Activated CD4-positive, alpha-beta T cell treated with anti-CD3 and anti-CD28 coated beads, Interleukin-2, amount 50 U/mL, for 4 hours (primary cell): ENCODE measurements around the gene CLSTN2.
"Not testable (repeated sequence)": the region's sequence is repeated elsewhere in the genome, so short reads cannot be mapped to it uniquely, and the experiment has no call there.

Source experiments
- DNase-seq, 2 experiments: peaks; one replicate each; pipeline ENCODE4 v3.0.0-alpha.2; 2020

CLSTN2 gene

DNA sequence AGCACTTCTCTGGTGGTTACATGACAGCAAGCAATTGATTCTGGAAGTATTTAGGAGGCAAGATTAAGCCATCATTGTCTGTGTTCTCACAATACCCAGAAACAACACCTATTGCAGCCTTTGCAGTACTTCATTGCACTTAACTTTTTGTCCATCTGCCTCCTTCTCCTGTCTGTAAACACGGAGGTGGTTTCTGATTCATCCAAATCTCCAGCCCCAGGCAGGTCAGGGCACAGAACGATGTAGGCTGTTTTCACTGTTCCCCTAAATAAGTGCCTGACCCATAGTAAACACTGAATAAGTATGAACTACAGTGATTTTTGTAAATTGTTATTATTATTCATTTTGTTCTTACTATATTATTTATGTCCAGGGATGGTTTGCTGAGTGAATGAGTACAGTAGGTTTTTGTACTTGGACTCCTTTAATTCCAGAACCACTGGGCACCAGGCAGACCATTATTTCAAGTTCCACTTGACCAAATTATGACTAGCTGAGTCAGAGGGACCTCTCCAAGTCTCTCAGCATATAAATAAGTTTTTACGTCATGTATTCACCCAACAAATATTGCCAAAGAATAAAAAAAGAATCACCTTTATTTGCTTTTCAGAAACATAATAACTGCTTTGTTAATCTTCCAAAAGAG, 459.6 kb downstream of the CLSTN2 start:
- no peak for DNase-seq

DNA sequence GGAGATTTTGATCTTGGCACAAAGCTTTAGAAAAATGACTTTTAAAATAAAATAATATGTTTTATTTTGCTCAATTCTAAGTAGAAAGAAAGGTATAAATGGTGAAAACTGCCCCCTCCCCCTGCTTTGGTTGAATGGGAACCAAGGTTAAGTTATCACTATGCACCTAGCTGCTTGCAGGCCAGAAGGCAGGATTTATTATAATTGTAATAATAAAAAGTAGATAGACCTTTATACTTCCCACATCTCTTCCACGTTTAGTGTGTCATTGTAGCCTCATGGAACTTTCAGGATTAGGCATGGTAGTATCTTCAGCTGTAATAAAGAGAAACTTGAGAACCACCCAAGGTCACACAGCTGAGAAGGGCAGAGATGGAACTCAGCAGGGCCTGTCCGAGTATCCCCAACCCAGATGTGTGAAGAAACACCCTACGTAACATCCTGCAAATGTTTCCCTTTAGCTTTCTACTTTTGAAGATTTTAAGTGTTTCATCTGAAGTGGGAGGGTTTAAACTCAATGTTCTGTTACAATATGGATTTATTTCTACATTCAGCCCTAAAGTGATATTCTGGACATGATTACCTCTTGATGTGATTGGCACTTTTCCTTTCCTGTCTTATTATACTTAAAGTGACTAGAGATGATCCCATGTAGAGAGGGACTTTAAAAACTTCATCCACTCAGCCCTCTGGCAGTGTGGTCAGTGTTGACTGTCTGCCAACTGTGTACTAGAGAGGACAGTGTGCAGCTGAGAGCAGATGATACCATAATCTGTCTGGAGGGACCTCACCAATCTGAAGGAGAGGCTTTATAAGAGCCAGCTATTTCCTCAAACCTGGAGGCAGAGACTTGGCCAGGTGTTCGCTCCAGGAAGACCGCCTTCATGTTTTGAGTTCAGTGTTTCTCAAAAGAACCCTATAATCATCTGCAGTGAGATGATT, 460.4 kb downstream of the CLSTN2 start:
- no peak for DNase-seq

DNA sequence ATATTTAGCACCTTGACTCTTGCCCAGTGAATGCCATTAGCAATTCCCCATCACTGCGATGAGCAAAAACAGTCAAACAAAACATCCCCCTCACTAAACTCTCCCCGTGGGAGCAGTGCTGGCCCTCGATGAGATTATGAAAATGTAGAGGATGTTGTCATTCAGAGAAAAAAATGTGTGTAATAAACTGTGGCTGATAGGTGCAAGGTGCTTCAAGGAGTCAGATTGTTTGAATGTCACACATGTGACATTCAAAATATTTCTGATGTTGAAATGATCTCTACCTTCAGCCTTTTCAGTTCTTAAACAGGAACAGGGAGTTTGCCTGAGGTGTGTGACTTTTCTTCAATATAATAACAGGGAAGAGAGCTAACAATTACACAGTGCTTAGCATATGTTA, 461.1 kb downstream of the CLSTN2 start:
- no peak for DNase-seq

DNA sequence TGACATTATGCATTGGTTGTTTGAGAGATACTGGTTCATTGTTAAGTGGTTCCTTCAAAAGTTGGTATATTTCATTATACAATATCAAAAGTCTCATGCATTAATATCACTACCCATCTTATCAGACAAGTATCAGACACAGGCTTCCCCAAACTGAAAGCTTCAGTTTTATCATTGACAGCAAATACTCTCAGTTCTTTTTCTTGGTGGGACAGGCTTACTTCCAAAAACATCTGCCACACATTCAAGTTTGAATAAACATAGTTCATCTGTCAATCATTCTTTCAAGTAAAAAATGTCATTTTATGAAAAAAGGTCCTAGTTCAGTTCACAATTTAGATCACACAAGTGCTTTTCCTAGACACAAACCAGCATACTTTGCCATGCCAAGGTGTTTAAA, 462.9 kb downstream of the CLSTN2 start:
- no peak for DNase-seq

DNA sequence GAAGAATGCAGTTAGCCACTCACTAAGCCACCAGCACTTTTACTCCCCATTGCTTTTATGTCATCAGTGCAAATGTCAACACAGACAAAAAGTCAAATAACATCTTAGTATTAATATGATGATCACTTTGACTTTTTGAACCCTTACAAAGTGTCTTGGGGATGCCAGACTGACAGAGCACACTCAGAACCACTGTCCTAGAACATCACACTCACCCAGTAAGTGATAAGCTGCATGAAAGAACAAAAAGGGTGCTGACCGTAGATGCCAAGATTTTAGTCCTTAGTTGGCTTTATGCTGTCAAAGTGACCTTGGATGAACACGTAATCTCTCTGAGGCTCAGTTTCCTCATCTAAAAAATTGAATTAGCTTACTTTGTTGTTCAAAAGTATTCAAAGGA, 463.4 kb downstream of the CLSTN2 start:
- DNase-seq = no peak

DNA sequence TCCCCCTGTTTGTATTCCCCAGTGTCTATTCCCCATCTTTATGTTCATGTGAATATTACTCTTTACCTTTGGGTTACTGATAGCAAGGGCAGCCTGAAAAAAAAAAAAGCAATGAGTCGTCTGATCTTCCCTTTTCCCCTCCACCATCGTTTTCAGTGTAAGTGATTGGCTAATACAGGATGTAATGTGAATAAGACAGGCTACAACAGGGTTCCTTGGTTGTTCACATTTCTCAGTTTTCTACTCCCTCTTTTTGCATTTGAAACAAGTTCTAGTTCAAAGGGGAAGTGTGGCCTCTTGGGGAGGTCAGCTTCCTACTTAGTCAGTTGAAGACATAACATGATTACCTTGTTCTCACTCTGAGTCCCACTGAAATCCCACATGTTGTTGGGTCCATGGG, 464.9 kb downstream of the CLSTN2 start:
- DNase-seq = no peak

DNA sequence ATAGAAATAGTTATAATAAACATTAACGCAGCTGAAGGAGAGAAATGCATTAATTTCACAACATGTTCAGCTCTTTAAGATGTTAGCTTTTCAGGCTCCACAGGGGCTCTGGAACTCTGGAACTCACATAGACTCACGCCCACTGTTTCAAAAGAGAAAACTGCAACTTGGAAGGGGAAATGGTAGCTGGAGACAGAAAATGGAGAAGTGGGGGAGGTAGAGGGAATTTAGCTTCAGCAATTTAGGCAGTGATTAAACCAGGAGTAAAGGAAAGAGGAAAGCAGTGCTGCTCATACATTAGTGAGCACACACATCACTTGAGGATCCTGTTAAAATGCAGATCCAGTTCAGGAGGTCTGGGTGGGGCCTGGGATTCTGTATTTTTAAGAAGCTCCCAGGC, 468.1 kb downstream of the CLSTN2 start:
- DNase-seq = no peak

DNA sequence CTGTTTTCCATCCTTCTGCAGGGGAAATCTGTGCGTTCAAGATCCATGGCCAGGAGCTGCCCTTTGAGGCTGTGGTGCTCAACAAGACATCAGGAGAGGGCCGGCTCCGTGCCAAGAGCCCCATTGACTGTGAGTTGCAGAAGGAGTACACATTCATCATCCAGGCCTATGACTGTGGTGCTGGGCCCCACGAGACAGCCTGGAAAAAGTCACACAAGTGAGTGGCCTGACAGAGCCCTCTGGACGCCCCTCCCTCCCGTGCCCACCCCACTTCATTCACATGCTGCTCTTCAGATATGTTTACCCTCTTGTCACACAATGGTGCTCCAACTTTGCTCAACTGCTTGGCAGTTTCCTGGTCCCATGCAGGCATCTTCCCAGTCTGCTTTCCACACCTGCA, 468.6 kb downstream of the CLSTN2 start:
- DNase-seq = no peak

DNA sequence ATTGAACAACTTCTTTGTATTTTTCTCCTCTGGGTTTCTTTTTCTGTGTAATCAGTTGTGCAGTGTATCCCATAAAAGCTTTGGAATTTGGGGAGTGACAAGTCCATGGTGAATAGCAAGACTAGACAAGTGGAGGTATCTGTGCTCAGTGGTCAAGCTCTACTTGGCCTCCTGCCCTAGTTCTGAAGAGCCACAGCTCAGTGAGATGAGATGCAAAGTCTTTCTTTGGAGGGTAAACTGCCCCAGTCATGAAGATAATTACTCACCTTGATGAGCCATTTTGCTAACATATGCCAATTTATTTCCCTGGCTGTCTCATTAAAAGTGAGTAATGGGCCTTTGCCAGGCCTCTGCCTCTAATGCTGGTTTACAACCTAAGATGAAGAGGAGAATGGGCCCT, 471.7 kb downstream of the CLSTN2 start:
- no peak for DNase-seq

DNA sequence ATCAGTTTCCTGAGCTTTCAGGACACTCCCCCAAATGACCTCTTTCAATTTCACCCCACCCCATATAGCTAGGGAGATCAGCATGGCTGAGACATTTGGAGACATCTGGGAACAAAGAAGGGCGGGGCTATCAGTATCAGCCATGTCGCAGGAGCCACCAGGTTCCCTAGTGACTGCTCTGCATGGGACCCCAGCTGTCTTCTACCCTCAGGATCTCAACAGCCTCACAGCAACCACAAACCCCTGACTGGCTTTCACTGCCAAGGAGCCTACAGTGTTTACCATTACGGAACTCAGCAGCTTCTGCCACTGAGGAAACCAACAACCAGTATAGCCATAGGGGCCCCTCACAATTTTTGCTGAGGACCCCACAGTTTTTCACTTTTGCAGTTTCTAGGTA, 473.3 kb downstream of the CLSTN2 start:
- DNase-seq = no peak

DNA sequence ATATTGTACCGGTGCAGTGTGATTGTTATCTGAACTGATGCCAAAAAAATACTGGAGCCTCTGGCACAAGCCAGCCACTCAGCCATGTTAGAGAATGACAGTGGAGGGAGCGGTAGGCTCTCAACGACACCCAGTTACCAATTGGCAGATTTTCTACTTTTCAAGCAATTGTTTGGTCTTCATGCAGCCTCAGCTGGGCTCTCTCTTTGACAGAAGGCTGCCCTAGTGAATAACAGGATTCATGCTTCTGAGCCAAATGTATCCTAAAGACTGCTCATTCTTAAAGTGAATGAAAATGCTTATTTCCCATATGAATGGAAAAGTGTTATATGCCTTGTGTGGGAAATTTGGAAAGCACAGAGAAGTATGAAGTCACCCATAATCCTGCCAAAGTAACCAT, 481.7 kb downstream of the CLSTN2 start:
- DNase-seq = no peak

DNA sequence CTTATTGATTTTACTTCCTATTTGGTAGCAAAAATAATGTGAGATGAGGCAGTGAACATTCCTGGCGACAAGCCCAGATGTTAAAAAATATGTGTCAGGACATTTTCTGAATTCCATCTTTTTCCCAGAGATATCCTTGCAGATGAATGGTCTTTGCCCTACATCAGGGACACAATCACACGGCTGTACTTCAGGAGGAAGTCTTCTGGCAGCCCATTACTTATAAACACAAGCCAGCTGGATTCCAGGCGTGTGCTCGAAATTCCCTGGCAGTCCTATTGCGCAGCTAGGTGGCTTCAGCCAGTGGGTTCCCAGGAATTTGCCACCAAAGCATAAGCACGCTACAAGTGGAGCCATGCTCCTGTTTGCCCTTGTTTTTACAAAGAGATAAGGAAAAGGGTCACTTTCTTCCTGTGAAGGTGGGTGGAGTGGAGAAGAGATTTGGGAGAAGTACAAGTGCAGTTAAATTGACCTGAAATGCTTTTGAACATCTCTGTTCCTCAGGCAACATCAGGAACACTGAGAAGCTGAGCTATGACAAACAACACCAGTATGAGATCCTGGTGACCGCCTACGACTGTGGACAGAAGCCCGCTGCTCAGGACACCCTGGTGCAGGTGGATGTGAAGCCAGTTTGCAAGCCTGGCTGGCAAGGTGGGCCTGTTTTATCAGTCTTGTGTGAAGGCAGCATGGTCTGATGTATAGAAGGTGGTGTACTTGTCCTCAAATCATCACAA, 485.8 kb downstream of the CLSTN2 start:
- DNase-seq = no peak

DNA sequence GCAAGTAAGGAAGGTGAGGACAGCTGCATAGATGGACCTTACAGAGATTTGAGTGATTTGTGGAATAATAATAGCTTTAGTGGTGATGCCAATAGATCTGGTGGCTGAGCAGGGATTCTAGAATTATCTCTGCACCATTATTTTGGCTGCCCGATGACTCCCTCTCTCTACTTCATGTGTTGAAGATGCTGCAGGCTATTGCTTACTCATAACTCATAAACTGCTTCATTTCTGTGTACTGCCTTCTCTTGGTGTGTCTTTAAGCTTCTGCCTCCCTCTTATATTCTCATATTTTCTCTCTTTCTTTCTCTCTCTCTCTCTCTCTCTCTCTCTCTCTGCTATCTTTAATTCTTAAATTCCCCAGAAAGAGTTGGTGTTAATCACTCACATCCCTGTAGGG, 486.9 kb downstream of the CLSTN2 start:
- no peak for DNase-seq

DNA sequence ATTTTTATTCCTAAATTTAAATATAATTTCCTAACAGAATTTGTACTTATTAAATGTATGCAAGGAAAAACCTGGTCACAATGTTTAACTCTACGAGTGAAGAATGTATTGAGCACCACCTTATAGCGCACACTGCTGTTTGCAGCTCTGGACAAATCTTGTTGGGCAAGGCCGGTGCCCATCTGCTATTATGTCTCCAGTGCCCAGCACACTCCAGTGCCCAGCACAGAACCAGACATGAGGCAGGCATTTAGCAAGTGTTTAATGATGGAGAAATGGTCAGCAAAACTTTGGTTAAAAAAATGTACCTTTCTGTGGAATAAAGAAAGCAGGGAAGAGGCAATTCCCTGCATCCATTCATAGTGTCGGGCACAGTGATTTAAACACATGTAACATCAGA, 488.2 kb downstream of the CLSTN2 start:
- no peak for DNase-seq

DNA sequence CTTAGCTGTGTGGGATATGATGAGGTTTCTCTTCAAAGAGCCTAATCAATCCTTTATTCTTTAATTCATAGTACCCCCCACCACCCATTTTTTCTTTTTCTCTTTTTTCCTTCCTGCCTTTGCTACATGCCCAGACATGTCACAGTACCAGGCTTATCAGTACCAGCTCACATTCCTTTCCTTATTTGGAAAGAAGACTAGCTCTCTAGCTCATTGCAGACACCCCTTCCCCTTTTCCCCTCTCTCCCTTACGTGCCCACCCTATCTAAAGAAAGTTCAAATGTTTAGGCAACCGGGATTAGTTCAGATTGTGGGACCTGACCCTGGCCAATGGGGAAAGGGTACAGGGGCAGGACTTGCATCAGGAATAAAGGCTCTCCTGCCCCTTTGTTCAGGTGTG, 488.6 kb downstream of the CLSTN2 start:
- DNase-seq = not testable (repeated sequence)

DNA sequence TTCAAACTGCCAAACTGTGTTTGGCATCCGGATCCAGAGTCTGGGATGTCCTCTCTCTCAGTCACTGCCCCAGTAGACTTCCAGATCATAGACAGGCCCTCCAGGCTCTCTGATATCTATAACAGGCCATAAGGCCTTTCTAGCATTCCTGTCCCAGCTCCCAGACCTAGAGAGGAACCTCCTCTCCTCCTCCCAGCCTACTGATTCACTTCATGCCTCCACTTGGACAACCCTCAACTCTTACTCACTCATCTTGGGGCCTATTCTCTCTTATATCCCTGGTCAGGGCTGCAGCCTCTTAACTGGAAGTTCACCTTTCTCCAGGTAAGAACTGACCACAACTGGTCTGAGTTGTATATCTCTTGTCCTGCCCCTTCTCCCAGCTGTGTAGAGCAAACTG, 489.2 kb downstream of the CLSTN2 start:
- DNase-seq = no peak

DNA sequence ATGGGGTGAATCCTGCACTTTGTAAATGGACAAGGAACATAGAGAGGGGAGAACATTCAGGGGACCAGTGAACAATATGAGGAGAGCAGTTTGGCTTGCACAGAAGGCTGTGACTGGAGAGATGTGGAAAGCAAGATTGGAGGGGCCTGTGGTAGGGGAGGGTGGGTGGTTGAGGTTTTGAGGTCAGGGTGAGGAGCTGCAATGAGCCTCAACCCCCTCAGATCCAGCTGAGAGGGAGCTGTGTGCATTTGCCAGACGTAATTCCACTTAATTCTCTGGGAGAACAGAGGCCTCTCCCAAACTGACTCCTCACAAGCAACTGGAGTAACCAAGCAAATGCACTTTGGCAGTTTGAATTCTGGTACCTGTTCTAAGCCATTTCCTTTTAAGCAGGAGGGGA, 489.7 kb downstream of the CLSTN2 start:
- DNase-seq = no peak

DNA sequence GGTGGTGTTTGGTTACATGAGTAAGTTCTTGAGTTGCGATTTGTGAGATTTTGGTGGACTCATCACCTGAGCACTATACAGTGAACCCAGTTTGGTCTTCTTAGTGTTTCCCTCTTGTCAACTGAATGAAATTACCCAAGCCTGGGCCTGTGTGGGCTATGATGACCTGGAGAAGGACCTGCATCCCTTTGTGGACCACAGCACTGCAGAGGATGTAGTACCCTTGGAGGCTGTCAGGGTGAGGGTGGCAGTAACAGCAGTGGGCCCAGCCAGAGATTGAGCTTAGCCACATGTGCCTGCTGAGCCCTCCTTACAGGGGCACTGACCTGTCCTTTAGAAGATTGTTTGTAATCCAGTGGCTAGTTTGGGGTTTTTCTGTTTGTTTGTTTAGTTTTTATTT, 492.8 kb downstream of the CLSTN2 start:
- no peak for DNase-seq

DNA sequence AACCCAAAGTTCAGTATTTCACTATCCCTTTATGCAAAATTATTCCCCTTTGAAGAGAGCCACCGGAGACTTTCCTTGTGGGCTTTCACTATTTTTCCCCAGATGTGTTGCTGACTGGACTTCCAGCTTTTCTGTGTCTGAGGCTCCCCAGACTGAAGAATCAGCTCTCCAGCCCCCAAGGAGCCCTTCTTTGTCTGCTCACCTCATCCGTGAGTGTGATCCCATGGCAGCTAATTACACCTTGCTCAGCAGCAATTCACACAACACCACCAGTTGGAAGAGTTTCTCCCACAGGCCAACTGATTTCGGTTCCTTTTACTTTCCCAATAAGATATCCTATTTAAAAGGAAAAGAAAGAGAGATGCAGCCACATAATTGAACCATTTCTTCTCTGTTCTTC, 493.4 kb downstream of the CLSTN2 start:
- no peak for DNase-seq

DNA sequence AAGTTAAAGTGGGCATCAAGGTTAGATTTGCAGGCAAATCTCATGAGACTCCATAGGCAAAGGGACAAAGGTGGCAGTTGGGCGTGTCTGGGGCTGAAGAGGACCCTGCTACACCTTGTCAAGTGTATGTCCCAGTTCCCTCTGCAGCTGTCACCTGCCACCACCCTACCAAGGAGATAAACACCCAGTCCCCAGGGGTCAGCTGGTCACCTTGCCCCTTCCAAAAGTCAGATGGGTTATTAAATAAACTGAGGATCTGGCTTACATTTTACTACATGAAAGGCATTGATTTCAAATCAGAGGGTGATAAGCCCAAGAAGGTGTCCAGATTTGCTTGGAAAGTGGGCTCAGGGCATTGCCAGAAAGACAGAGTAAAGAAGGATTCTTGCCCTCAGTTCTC, 494.8 kb downstream of the CLSTN2 start:
- DNase-seq = no peak

DNA sequence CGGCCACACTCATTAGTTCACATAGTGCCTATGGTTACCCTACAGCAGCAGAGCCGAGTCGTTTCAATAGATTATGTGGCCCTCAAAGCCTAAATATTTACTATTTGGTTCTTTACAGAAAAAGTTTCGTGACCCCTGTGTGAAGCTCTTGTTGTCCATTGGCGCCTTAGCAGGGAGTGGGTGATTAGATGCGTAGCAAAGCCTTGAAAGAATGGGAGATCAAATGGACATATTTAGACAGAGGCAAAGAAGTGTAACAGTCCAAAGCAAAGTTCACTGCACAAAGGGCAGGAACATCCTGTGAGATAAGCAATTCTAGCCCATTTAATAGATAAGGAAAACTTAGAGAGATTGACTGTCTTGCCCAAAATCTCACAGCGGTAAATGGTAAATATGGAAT, 495.5 kb downstream of the CLSTN2 start:
- DNase-seq = no peak

DNA sequence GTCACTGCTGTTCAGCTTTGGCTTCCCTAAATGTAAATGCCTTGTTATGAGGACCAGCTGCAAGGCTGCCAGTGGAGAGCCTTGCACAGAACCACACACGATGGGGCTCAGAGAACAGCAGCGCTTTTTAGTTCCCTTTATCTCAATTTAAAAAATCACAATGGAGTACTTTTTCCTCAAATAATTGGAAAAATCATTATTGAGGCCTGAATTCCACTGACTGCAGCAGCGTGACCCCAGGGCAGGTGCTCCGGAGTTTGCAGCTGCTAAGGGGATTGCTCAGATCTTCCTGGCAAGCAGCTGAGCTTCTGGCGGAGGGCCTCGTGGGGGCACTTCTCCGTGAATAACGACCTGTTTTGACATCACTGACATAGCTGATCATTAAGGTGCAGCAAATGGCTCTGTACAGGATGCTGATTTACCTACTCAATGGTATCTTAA, 497.3 kb downstream of the CLSTN2 start:
- no peak for DNase-seq

DNA sequence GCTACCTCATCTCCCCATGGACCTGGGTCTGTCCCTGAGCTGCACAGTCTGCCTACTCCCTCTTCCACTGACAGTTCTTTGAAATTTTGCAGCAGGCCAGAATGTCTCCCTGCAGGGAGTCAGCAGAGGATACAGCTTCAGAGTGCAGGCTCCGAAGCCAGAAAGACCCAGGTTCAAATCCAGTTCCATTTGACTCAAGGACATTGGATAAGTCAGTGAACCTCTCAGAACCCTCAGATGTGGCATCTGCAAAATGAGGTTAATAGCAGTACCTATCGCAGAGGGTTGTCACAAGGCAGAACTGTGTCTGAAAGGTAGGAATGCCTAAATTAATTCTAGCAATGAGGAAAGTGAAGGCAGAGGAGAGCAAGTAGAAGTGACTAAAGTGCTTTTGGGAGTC, 498.4 kb downstream of the CLSTN2 start:
- no peak for DNase-seq
